GM18909 (cell line): ENCODE results near the gene KRT83.
"Not testable (repeated sequence)": the region's sequence is repeated elsewhere in the genome, so short reads cannot be mapped to it uniquely, and the experiment has no call there.

Experiments
- ATAC-seq: cut with Tn5 transposase; IDR thresholded peaks from one replicate; pipeline ENCODE4 v1.9.1; 2021; ENCODE audit warnings: mild to moderate bottlenecking; ENCODE audit not compliant: unreplicated experiment, poor library complexity

The KRT83 gene

GRCh38 chr12:52334185-52334584 is 13.0 kb upstream of the KRT83 start:
- no peak for ATAC-seq

GRCh38 chr12:52333321-52333720 is 12.1 kb upstream of the KRT83 start:
- ATAC-seq, result no peak

- ATAC-seq, result no peak
Measured at GRCh38 chr12:52332381-52332780, 11.2 kb upstream of the KRT83 start.

GRCh38 chr12:52331833-52332232 is 10.6 kb upstream of the KRT83 start:
- ATAC-seq, result no peak

- ATAC-seq, result no peak
Measured at GRCh38 chr12:52331039-52331438, 9.8 kb upstream of the KRT83 start.

- peak; percentile 20 for ATAC-seq
Measured at GRCh38 chr12:52327830-52328500, 6.8 kb upstream of the KRT83 start.

GRCh38 chr12:52327052-52327829 is 6.0 kb upstream of the KRT83 start:
- ATAC-seq, result peak; percentile 90

- no peak for ATAC-seq
Measured at GRCh38 chr12:52324153-52324444, 2.9 kb upstream of the KRT83 start.

- ATAC-seq, result no peak
Measured at GRCh38 chr12:52323416-52324152, 2.4 kb upstream of the KRT83 start.

- no peak for ATAC-seq
Measured at GRCh38 chr12:52323001-52323400, 1.8 kb upstream of the KRT83 start.

GRCh38 chr12:52322069-52322468 is 871 bp upstream of the KRT83 start:
- no peak for ATAC-seq

GRCh38 chr12:52321418-52321817 is 220 bp upstream of the KRT83 start:
- ATAC-seq, result no peak

GRCh38 chr12:52319097-52319496 is 2.1 kb downstream of the KRT83 start:
- no peak for ATAC-seq

GRCh38 chr12:52318241-52318990 is 2.8 kb downstream of the KRT83 start:
- no peak for ATAC-seq

GRCh38 chr12:52317468-52318052 is 3.6 kb downstream of the KRT83 start:
- ATAC-seq, result no peak

GRCh38 chr12:52316701-52317100 is 4.5 kb downstream of the KRT83 start:
- no peak for ATAC-seq

- ATAC-seq, result no peak
Measured at GRCh38 chr12:52316290-52316689, 4.9 kb downstream of the KRT83 start.

GRCh38 chr12:52315721-52316120 is 5.5 kb downstream of the KRT83 start:
- ATAC-seq, result not testable (repeated sequence)

GRCh38 chr12:52314511-52314910 is 6.7 kb downstream of the KRT83 start:
- ATAC-seq, result no peak

GRCh38 chr12:52313926-52314325 is 7.3 kb downstream of the KRT83 start:
- no peak for ATAC-seq
